A673 (cell line): ENCODE results near the gene TC2N. TPM values are rescaled to one million over a fixed set of nuclear protein-coding genes. Genes with fewer than 3 reads are reported as not detected.

ENCODE experiments used
- BruUV-seq: library from RNA; stranded (reverse); fragments of 400-500 nt; replicated peaks from 2 replicates; lab custom pipeline; 2021; lab: Mats Ljungman, UMichigan
- CTCF ChIA-PET: fragments of 300-600 bp; sonication (Branson Sonifier 250); formaldehyde crosslinking; loops from one replicate; lab custom pipeline; 2022; ENCODE audit warnings: antibody characterized with exemption; lab: Charles Lee
- POLR2A ChIA-PET: fragments of 300-600 bp; sonication (Branson Sonifier 250); formaldehyde crosslinking; loops from one replicate; lab custom pipeline; 2022; ENCODE audit warnings: antibody characterized with exemption; ENCODE audit not compliant: low non-redundant PET; lab: Charles Lee
- DNase-seq: peaks from one replicate; pipeline ENCODE4 v3.0.0-alpha.2; 2015; ENCODE audit warnings: low spot score
- H3K27ac ChIP-seq: fragments of 200-600 bp; sonication (generic); 2 replicates; pipeline ENCODE4 v1.5.1; 2016; ENCODE audit warnings: mixed run types, low read depth, mild to moderate bottlenecking, mixed read lengths, antibody characterized with exemption, low read length; ENCODE audit not compliant: poor library complexity, severe bottlenecking
- H3K27me3 ChIP-seq: fragments of 200-600 bp; sonication (generic); replicated peaks from 2 replicates; pipeline ENCODE4 v1.6.1; 2017; ENCODE audit warnings: mixed run types, low read depth, mild to moderate bottlenecking, mixed read lengths, antibody characterized with exemption, low read length; ENCODE audit not compliant: insufficient read depth, poor library complexity
- H3K36me3 ChIP-seq: fragments of 200-600 bp; sonication (generic); 2 replicates; pipeline ENCODE4 v1.6.1; 2016; ENCODE audit warnings: mixed run types, mild to moderate bottlenecking, mixed read lengths, antibody characterized with exemption, low read length; ENCODE audit not compliant: insufficient read depth, poor library complexity, severe bottlenecking
- H3K4me1 ChIP-seq: fragments of 200-600 bp; sonication (generic); 2 replicates; pipeline ENCODE4 v1.6.1; 2017; ENCODE audit warnings: mixed run types, mild to moderate bottlenecking, mixed read lengths, antibody characterized with exemption, low read length; ENCODE audit not compliant: insufficient read depth, poor library complexity, severe bottlenecking
- H3K4me3 ChIP-seq: fragments of 200-600 bp; sonication (generic); 2 replicates; pipeline ENCODE4 v1.5.1; 2016; ENCODE audit warnings: low read depth, mixed run types, mild to moderate bottlenecking, mixed read lengths, low read length; ENCODE audit not compliant: poor library complexity, severe bottlenecking
- H3K9me3 ChIP-seq: fragments of 200-600 bp; sonication (generic); 2 replicates; pipeline ENCODE4 v1.6.1; 2016; ENCODE audit warnings: mixed run types, low read depth, mild to moderate bottlenecking, mixed read lengths, antibody characterized with exemption, low read length; ENCODE audit not compliant: poor library complexity, severe bottlenecking
- CTCF ChIP-seq: fragments of 300-800, 200-600 bp; sonication (generic); conservative IDR thresholded peaks from 2 replicates; pipeline ENCODE4 v1.5.1; 2017; ENCODE audit warnings: low read depth, mild to moderate bottlenecking, antibody characterized with exemption, low read length, moderate library complexity, mixed read lengths
- EZH2 ChIP-seq: fragments of 200-600 bp; sonication (generic); IDR thresholded peaks from 2 replicates; pipeline ENCODE4 v1.6.1; 2017; ENCODE audit warnings: borderline replicate concordance, low read depth, mild to moderate bottlenecking, mixed read lengths, antibody characterized with exemption, low read length; ENCODE audit not compliant: poor library complexity, severe bottlenecking
- intact Hi-C: fragments of 100-400 bp; cut with micrococcal nuclease; formaldehyde crosslinking; loops from one replicate; pipeline ENCODE4 v1.10.0; 2022; ENCODE audit not compliant: unreplicated experiment
- total RNA-seq: library from RNA; stranded (reverse); gene quantifications from 2 replicates; pipeline ENCODE4 v1.2.3, GENCODE V29; 2021

Gene TC2N
- total RNA-seq, 1 experiment from 2014 or later = 0.45 TPM

DNA sequence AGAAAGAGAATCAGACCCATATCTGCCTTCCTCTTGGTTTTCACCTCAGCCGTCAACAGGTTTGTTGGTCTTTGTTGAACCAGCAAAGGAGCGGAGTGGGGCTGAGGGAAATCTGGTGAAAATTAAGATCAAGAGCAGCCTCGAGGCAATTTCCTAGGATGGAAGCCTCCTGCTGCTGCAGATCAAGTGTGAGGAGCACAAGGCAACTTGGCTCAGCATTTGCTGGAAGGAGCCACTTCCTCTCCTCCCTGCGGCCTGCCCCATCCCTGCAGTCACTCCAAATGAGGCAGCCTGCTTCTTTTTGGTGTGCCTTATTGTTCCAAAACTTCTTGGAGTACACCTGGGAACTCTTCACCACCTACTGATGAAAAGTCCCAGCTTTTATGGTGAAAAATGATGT, 4.9 kb downstream of the TC2N start:
- no peak overlapping the region for H3K4me3 ChIP-seq
- no peak for TF ChIP-seq EZH2
- no peak for TF ChIP-seq CTCF
- no peaks in the 10 kb centered on the region for H3K4me1 ChIP-seq
- POLR2A ChIA-PET = no interaction called here
- no TSS peak for BruUV-seq
- no peak for DNase-seq
- H3K36me3 ChIP-seq = no peaks in the 10 kb centered on the region
- intact Hi-C loops = no loop called here
- H3K27me3 ChIP-seq = no peaks in the 10 kb centered on the region
- no peak overlapping the region for H3K27ac ChIP-seq
- no peaks in the 10 kb centered on the region for H3K9me3 ChIP-seq
- CTCF ChIA-PET = no interaction called here

DNA sequence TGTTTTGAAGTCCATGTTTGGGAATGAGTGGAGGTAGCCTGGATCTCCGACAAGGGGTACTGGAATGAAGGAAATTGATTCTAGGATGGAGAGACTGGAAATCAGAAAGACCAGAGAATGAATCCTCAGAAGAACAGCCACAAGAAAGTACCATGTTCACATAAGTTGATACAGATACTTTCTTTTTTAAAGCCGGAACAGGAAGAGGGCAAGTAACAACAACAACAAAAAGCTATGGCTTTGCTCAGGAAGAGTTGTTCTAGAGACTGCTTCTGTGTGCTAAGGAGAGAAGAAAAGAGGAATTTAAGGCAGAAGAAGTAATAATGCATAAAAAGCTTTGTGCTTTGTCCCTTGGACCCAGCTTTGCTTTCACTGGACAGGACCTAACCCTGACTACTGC, 6.2 kb downstream of the TC2N start:
- H3K27ac ChIP-seq = no peak overlapping the region
- POLR2A ChIA-PET = no interaction called here
- TF ChIP-seq CTCF (no peak), EZH2 (no peak)
- BruUV-seq = no TSS peak
- H3K9me3 ChIP-seq = no peaks in the 10 kb centered on the region
- no peaks in the 10 kb centered on the region for H3K27me3 ChIP-seq
- CTCF ChIA-PET = no interaction called here
- intact Hi-C loops = no loop called here
- no peak for DNase-seq
- H3K36me3 ChIP-seq = no peaks in the 10 kb centered on the region
- no peaks in the 10 kb centered on the region for H3K4me1 ChIP-seq
- H3K4me3 ChIP-seq = no peak overlapping the region

DNA sequence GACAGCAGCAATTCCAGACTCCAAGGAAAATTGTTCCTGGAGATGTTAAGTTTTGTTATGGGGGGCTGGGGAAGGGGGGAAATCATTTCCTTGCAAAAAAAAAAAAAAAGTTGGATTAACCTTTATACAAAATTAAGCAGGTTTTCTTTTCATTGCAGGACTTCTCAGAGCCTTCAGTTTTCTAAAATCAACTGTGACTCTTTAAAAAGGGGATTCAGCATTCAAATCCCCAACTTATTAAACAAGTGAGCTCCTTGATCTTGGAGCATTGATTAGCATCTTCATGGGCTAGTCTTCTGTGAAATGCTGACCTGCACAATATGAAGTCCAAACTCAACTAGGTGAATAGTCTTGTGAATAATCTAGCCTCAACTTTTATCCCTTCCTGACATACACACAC, 7.1 kb downstream of the TC2N start:
- TF ChIP-seq CTCF (no peak), EZH2 (no peak)
- no peaks in the 10 kb centered on the region for H3K9me3 ChIP-seq
- no peaks in the 10 kb centered on the region for H3K4me1 ChIP-seq
- DNase-seq = no peak
- H3K27me3 ChIP-seq = peaks cover 4% of the 10 kb centered on the region
- no TSS peak for BruUV-seq
- H3K36me3 ChIP-seq = no peaks in the 10 kb centered on the region
- CTCF ChIA-PET = no interaction called here
- H3K27ac ChIP-seq = no peak overlapping the region
- POLR2A ChIA-PET = no interaction called here
- intact Hi-C loops = no loop called here
- no peak overlapping the region for H3K4me3 ChIP-seq
